Small intestine (tissue), 7 donors: ENCODE results near the gene TACSTD2. TPM values are rescaled to one million over a fixed set of nuclear protein-coding genes. Genes with fewer than 3 reads are reported as not detected.
"Not testable (repeated sequence)": the region's sequence is repeated elsewhere in the genome, so short reads cannot be mapped to it uniquely, and the experiment has no call there.

ENCODE experiments used
- DNase-seq, 2 donors: peaks; one replicate each; pipeline versions ENCODE4 v3.0.0 to v3.0.0-alpha.2; 2013
- FAIRE-seq: peaks from 2 replicates; lab custom pipeline; 2012; peaks lifted over from hg19 to GRCh38; lab: Jason Lieb, UNC
- H3K27ac ChIP-seq, 3 donors: one replicate each; pipeline ENCODE4 v1.5.1; 2013; ENCODE audit warnings: low read length in 2 of 3, mild to moderate bottlenecking in 2 of 3, control low read depth in 1 of 3, inconsistent platforms in 1 of 3, low read depth in 1 of 3, moderate library complexity in 1 of 3
- H3K27me3 ChIP-seq, 3 donors: one replicate each; pipeline ENCODE4 v1.6.1; 2013; ENCODE audit warnings: low read length in 3 of 3, inconsistent platforms in 1 of 3; ENCODE audit not compliant: control insufficient read depth in 3 of 3, insufficient read depth in 3 of 3
- H3K36me3 ChIP-seq, 3 donors: one replicate each; pipeline ENCODE4 v1.6.1; 2013; ENCODE audit warnings: low read length in 3 of 3, inconsistent platforms in 1 of 3, low read depth in 1 of 3, mild to moderate bottlenecking in 1 of 3, moderate library complexity in 1 of 3; ENCODE audit not compliant: control insufficient read depth in 3 of 3, insufficient read depth in 2 of 3
- H3K4me1 ChIP-seq, 3 donors: one replicate each; pipeline ENCODE4 v1.6.1; 2013; ENCODE audit warnings: low read length in 2 of 3, inconsistent platforms in 1 of 3, low read depth in 1 of 3, mild to moderate bottlenecking in 1 of 3, moderate library complexity in 1 of 3; ENCODE audit not compliant: control insufficient read depth in 3 of 3, insufficient read depth in 2 of 3
- H3K4me3 ChIP-seq, 3 donors: one replicate each; pipeline ENCODE4 v1.5.1; 2013; ENCODE audit warnings: low read length in 3 of 3, control low read depth in 1 of 3, inconsistent platforms in 1 of 3, low read depth in 1 of 3, mild to moderate bottlenecking in 1 of 3, moderate library complexity in 1 of 3
- H3K9me3 ChIP-seq, 2 donors: one replicate each; pipeline ENCODE4 v1.6.1; 2013; ENCODE audit warnings: low read depth in 1 of 2, low read length in 1 of 2; ENCODE audit not compliant: control insufficient read depth in 2 of 2, insufficient read depth in 1 of 2
- WGBS, 3 donors: extraction: QIAGEN DNeasy Blood & Tissue Kit; methylation state at CpG; one replicate each; pipeline ENCODE4 v1.1.7; 2013; 5-methylcytosine and 5-hydroxymethylcytosine counted together
- polyA plus RNA-seq, 4 donors: library from polyadenylated mRNA; stranded (reverse) in 3 of 4; unstranded in 1 of 4; fragments of 200-250 nt in 3 of 4; fragments of 120-200 nt in 1 of 4; gene quantifications; one replicate each; pipeline versions ENCODE4 v1.2.1 to v1.2.3, GENCODE V29; 2013
- donor health status: healthy with polysubstance abuse.
- donor health status: control.
- donor health status: control.
- donor health status: Bipolar disorder and iron deficiency.
- donor health status: healthy.

The TACSTD2 gene
- polyA plus RNA-seq, 4 donors, result 0.89 to 4.9 (median 1.2) TPM

GRCh38 chr1:58619286-58620054 is 42.4 kb upstream of the TACSTD2 start:
- Histone ChIP-seq H3K4me3 (no peak overlapping the region), H3K36me3 (no peaks in the 10 kb centered on the region), H3K27ac (peak overlapping the region in 1 of 3 donors; percentile 22), H3K9me3 (no peaks in the 10 kb centered on the region), H3K27me3 (no peaks in the 10 kb centered on the region), H3K4me1 (no peaks in the 10 kb centered on the region)
- FAIRE-seq, result no peak
- no peak for DNase-seq
- 61 to 83% (median 70%) methylated on average over 5 of the region's 5 CpGs for WGBS, 3 donors

- no peak overlapping the region for H3K4me3 ChIP-seq
- no peak for FAIRE-seq
- DNase-seq, result no peak
- no peak overlapping the region for H3K27ac ChIP-seq
- H3K36me3 ChIP-seq, result no peaks in the 10 kb centered on the region
- 56 to 68% (median 62%) methylated on average over 2 of the region's 2 CpGs for WGBS, 3 donors
- H3K27me3 ChIP-seq, result no peaks in the 10 kb centered on the region
- no peaks in the 10 kb centered on the region for H3K9me3 ChIP-seq
- no peaks in the 10 kb centered on the region for H3K4me1 ChIP-seq
Measured at GRCh38 chr1:58618303-58618702, 41.3 kb upstream of the TACSTD2 start.

GRCh38 chr1:58611861-58612385 is 34.9 kb upstream of the TACSTD2 start:
- DNase-seq, result no peak
- Histone ChIP-seq H3K36me3 (no peaks in the 10 kb centered on the region), H3K27ac (no peak overlapping the region), H3K9me3 (peaks cover 1 to 9% of the 10 kb centered on the region in 2 donors), H3K4me3 (no peak overlapping the region), H3K4me1 (no peaks in the 10 kb centered on the region), H3K27me3 (peaks cover 0 to 4% (median 0%) of the 10 kb centered on the region in 3 donors)
- FAIRE-seq, result no peak
- 67 to 71% (median 69%) methylated on average over 2 of the region's 2 CpGs for WGBS, 3 donors

- Histone ChIP-seq H3K4me3 (no peak overlapping the region), H3K27me3 (peaks cover 0 to 4% (median 0%) of the 10 kb centered on the region in 3 donors), H3K4me1 (no peaks in the 10 kb centered on the region), H3K27ac (no peak overlapping the region), H3K9me3 (peaks cover 1 to 18% of the 10 kb centered on the region in 2 donors), H3K36me3 (no peaks in the 10 kb centered on the region)
- FAIRE-seq, result no peak
- DNase-seq, result no peak
- WGBS, 3 donors, result 79 to 88% (median 86%) methylated on average over 2 of the region's 2 CpGs
Measured at GRCh38 chr1:58608945-58609344, 31.9 kb upstream of the TACSTD2 start.

- Histone ChIP-seq H3K27ac (no peak overlapping the region), H3K27me3 (peaks cover 0 to 4% (median 0%) of the 10 kb centered on the region in 3 donors), H3K4me3 (no peak overlapping the region), H3K36me3 (no peaks in the 10 kb centered on the region), H3K9me3 (peaks cover 1 to 18% of the 10 kb centered on the region in 2 donors), H3K4me1 (no peaks in the 10 kb centered on the region)
- no peak for FAIRE-seq
- DNase-seq, result no peak
Measured at GRCh38 chr1:58608297-58608696, 31.2 kb upstream of the TACSTD2 start.

GRCh38 chr1:58607391-58607790 is 30.3 kb upstream of the TACSTD2 start:
- peaks cover 1 to 12% of the 10 kb centered on the region in 2 donors for H3K9me3 ChIP-seq
- H3K27ac ChIP-seq, result no peak overlapping the region
- no peaks in the 10 kb centered on the region for H3K4me1 ChIP-seq
- WGBS, 3 donors, result 82 to 94% (median 92%) methylated on average over 3 of the region's 3 CpGs
- H3K27me3 ChIP-seq, result peaks cover 0 to 4% (median 0%) of the 10 kb centered on the region in 3 donors
- no peak for DNase-seq
- FAIRE-seq, result no peak
- no peaks in the 10 kb centered on the region for H3K36me3 ChIP-seq
- no peak overlapping the region for H3K4me3 ChIP-seq

- FAIRE-seq, H3K27ac ChIP-seq, H3K27me3 ChIP-seq, H3K36me3 ChIP-seq, H3K4me3 ChIP-seq, DNase-seq, H3K4me1 ChIP-seq, H3K9me3 ChIP-seq: not testable (repeated sequence)
- WGBS, 3 donors, result 82 to 100% (median 92%) methylated on average over 1 of the region's 1 CpG
Measured at GRCh38 chr1:58601921-58602320, 24.9 kb upstream of the TACSTD2 start.

- no peaks in the 10 kb centered on the region for H3K9me3 ChIP-seq
- H3K36me3 ChIP-seq, result no peaks in the 10 kb centered on the region
- no peak for FAIRE-seq
- H3K4me3 ChIP-seq, result no peak overlapping the region
- H3K4me1 ChIP-seq, result no peaks in the 10 kb centered on the region
- WGBS, 3 donors, result 57 to 72% (median 68%) methylated on average over 6 of the region's 6 CpGs
- peaks cover 0 to 4% (median 3%) of the 10 kb centered on the region in 3 donors for H3K27me3 ChIP-seq
- H3K27ac ChIP-seq, result no peak overlapping the region
- DNase-seq, result no peak
Measured at GRCh38 chr1:58597996-58598395, 20.9 kb upstream of the TACSTD2 start.
